PC-9 (cell line): ENCODE data around the gene DEAF1. TPM values are rescaled to one million over a fixed set of nuclear protein-coding genes. Genes with fewer than 3 reads are reported as not detected.

ENCODE experiments used
- BruUV-seq: library from RNA; stranded (reverse); fragments of 400-500 nt; replicated peaks from 2 replicates; lab custom pipeline; 2021; lab: Mats Ljungman, UMichigan
- CTCF ChIA-PET: fragments of 300-600 bp; sonication (Branson Sonifier 250); formaldehyde crosslinking; loops from one replicate; lab custom pipeline; 2022; ENCODE audit warnings: antibody characterized with exemption; lab: Charles Lee
- POLR2A ChIA-PET: fragments of 300-600 bp; sonication (Branson Sonifier 250); formaldehyde crosslinking; loops from one replicate; lab custom pipeline; 2022; ENCODE audit warnings: antibody characterized with exemption; ENCODE audit not compliant: unreplicated experiment; lab: Charles Lee
- DNase-seq, 2 experiments: peaks; one replicate each; pipeline versions ENCODE4 v3.0.0 to v3.0.0-alpha.2; 2015 to 2022; ENCODE audit warnings: mixed read lengths in 1 of 2
- H2AFZ ChIP-seq: fragments of 200-600 bp; sonication (generic); 2 replicates; pipeline ENCODE4 v1.8.1; 2017; ENCODE audit warnings: antibody characterized with exemption
- H3F3A ChIP-seq: fragments of 200-600 bp; sonication (generic); 2 replicates; pipeline ENCODE4 v1.8.1; 2017; ENCODE audit warnings: antibody characterized with exemption, mild to moderate bottlenecking, low read depth; ENCODE audit not compliant: insufficient read depth
- H3K27ac ChIP-seq: fragments of 200-600 bp; sonication (generic); 2 replicates; pipeline ENCODE4 v1.6.1; 2016; ENCODE audit warnings: mixed run types
- H3K27me3 ChIP-seq: fragments of 200-600 bp; sonication (generic); 2 replicates; pipeline ENCODE4 v1.6.1; 2016; ENCODE audit warnings: low read depth, mixed run types; ENCODE audit not compliant: insufficient read depth
- H3K36me3 ChIP-seq: fragments of 200-600 bp; sonication (generic); 2 replicates; pipeline ENCODE4 v1.6.1; 2016; ENCODE audit warnings: low read depth, mixed run types
- H3K4me1 ChIP-seq: fragments of 200-600 bp; sonication (generic); replicated peaks from 2 replicates; pipeline ENCODE4 v1.6.1; 2016; ENCODE audit warnings: mixed run types; ENCODE audit not compliant: insufficient read depth
- H3K4me2 ChIP-seq: fragments of 200-600 bp; sonication (generic); 2 replicates; pipeline ENCODE4 v1.6.1; 2017; ENCODE audit warnings: mixed run types
- H3K4me3 ChIP-seq: fragments of 200-600 bp; sonication (generic); 2 replicates; pipeline ENCODE4 v1.6.1; 2016; ENCODE audit warnings: mixed run types
- H3K79me2 ChIP-seq: fragments of 200-600 bp; sonication (generic); 2 replicates; pipeline ENCODE4 v1.6.1; 2017; ENCODE audit warnings: low read depth, mixed run types
- H3K9me2 ChIP-seq: fragments of 200-600 bp; sonication (generic); 2 replicates; pipeline ENCODE4 v1.8.1; 2017; ENCODE audit warnings: mild to moderate bottlenecking; ENCODE audit not compliant: insufficient read depth
- H3K9me3 ChIP-seq: fragments of 200-600 bp; sonication (generic); 2 replicates; pipeline ENCODE4 v1.8.1; 2016; ENCODE audit warnings: low read depth; ENCODE audit not compliant: insufficient read depth
- H4K20me1 ChIP-seq: fragments of 200-600 bp; sonication (generic); 2 replicates; pipeline ENCODE4 v1.8.1; 2017; ENCODE audit not compliant: insufficient read depth
- EZH2 ChIP-seq: fragments of 200-600 bp; sonication (generic); IDR thresholded peaks from 2 replicates; pipeline ENCODE4 v1.8.0; 2017; ENCODE audit warnings: antibody characterized with exemption, low read depth
- intact Hi-C: fragments of 100-400 bp; cut with micrococcal nuclease; formaldehyde crosslinking; loops from one replicate; pipeline ENCODE4 v1.10.0; 2022; ENCODE audit not compliant: unreplicated experiment
- total RNA-seq: library from RNA; stranded (reverse); gene quantifications from 2 replicates; pipeline ENCODE4 v1.2.3, GENCODE V29; 2021
- TF ChIP-seq, protein P1 (sequence below): fragments of 200-600 bp; sonication (generic); conservative IDR thresholded peaks from 2 replicates; pipeline ENCODE4 v1.6.1; 2017; ENCODE audit warnings: mixed run types, antibody characterized with exemption, mild to moderate bottlenecking, moderate library complexity

Gene DEAF1
- total RNA-seq, 1 experiment from 2014 or later = 36.9 TPM

DNA sequence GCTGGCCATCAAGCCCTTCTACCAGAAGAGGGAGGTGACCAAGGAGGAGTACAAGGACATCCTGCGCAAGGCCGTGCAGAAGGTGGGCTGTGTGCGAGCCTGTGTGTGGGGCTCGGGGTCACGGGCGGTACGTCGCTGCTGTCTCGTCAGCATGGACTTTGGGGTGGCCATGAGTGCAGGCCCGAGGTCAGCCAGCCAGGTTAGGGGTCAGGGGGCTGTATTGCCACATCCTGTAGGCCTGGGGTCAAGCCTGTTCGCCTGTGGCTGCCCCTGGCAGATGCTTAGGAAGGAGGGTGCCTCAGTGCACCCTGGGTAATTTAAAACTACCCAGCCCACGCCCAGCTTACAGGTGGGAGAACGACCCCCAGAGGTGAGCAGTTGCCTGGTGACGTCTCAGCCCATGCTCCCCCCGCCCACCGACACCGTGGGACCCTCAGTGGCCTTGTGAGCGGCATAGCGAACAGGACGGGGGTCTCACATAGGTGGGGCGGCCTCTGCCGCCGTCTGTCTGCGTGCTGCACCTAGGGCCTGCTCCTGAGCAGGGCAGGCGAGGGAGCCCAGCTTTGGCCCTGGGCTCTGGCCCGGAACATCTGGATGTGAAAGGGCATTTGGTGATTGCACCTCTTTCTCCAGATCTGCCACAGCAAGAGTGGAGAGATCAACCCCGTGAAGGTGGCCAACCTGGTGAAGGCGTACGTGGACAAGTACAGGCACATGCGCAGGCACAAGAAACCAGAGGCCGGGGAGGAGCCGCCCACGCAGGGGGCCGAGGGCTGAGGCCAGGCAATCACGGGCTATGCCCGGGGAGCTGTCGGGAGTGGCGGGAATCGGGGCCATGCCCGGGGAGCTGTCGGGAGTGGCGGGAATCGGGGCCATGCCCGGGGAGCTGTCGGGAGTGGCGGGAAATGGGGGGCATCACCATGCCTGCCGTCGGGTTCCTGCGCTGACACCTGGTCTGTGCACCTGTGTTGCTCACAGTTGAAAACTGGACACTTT, 83.7 kb downstream of the DEAF1 start:
- intact Hi-C loops = no loop called here
- BruUV-seq = no TSS peak
- Histone ChIP-seq H3F3A (peaks cover 12% of the 10 kb centered on the region), H3K36me3 (no peaks in the 10 kb centered on the region), H3K9me2 (no peaks in the 10 kb centered on the region), H3K9me3 (no peaks in the 10 kb centered on the region), H3K4me1 (no peaks in the 10 kb centered on the region), H4K20me1 (peaks cover 7% of the 10 kb centered on the region), H3K4me3 (no peak overlapping the region), H3K4me2 (no peak overlapping the region), H3K27me3 (no peaks in the 10 kb centered on the region), H2AFZ (no peak overlapping the region), H3K79me2 (no peaks in the 10 kb centered on the region), H3K27ac (no peak overlapping the region)
- DNase-seq = no peak
- CTCF ChIA-PET = no interaction called here
- no peak for TF ChIP-seq EZH2
- TF ChIP-seq, protein P1, sequence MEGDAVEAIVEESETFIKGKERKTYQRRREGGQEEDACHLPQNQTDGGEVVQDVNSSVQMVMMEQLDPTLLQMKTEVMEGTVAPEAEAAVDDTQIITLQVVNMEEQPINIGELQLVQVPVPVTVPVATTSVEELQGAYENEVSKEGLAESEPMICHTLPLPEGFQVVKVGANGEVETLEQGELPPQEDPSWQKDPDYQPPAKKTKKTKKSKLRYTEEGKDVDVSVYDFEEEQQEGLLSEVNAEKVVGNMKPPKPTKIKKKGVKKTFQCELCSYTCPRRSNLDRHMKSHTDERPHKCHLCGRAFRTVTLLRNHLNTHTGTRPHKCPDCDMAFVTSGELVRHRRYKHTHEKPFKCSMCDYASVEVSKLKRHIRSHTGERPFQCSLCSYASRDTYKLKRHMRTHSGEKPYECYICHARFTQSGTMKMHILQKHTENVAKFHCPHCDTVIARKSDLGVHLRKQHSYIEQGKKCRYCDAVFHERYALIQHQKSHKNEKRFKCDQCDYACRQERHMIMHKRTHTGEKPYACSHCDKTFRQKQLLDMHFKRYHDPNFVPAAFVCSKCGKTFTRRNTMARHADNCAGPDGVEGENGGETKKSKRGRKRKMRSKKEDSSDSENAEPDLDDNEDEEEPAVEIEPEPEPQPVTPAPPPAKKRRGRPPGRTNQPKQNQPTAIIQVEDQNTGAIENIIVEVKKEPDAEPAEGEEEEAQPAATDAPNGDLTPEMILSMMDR = no peak
- POLR2A ChIA-PET = no interaction called here

DNA sequence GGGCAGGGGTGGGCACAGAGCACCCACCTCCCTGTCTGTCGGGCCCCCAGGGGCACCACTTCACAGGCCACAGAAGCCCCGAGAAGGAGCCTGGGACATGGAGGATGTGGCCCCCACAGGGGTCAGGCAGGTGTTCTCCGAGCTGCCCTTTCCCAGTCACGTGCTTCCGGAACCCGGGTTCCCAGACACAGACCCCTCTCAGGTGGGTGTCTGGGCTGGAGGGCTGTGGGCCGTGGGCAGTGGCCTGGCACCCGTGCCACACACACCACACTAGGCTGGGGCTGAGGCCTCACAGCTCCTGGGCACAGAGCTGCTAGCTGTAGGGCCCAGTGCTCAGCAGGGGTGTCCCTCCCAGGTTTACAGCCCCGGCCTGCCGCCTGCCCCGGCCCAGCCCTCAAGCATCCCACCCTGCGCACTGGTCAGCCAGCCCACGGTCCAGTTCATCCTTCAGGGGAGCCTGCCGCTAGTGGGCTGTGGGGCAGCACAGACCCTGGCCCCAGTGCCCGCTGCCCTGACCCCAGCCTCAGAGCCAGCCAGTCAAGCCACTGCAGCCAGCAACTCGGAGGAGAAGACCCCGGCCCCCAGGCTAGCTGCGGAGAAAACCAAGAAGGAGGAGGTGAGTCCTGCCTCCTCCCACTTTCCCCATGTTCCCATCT, 84.7 kb downstream of the DEAF1 start:
- Histone ChIP-seq H4K20me1 (peaks cover 7% of the 10 kb centered on the region), H3K36me3 (no peaks in the 10 kb centered on the region), H3K4me2 (no peak overlapping the region), H3K9me3 (no peaks in the 10 kb centered on the region), H3F3A (peaks cover 9% of the 10 kb centered on the region), H3K4me1 (no peaks in the 10 kb centered on the region), H2AFZ (no peak overlapping the region), H3K27ac (no peak overlapping the region), H3K79me2 (no peaks in the 10 kb centered on the region), H3K27me3 (no peaks in the 10 kb centered on the region), H3K4me3 (no peak overlapping the region), H3K9me2 (no peaks in the 10 kb centered on the region)
- BruUV-seq = no TSS peak
- intact Hi-C loops = no loop called here
- POLR2A ChIA-PET = no interaction called here
- no peak for DNase-seq
- no peak for TF ChIP-seq EZH2
- TF ChIP-seq, protein P1 = no peak
- CTCF ChIA-PET = no interaction called here

DNA sequence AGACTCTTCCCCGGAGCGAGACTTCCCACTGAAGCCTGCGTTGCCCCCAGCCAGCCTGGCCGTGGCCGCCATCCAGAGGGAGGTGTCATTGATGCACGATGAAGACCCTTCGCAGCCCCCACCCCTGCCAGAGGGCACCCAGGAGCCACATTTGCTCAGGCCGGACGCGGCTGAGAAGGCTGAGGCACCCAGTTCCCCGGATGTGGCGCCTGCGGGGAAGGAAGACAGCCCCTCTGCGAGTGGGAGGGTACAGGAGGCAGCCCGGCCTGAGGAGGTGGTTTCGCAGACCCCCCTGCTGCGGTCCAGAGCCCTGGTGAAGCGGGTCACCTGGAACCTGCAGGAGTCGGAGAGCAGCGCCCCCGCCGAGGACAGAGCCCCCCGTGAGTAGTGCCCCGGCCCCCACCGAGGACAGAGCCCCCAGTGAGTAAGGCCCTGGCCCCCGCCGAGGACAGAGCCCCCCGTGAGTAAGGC, 85.6 kb downstream of the DEAF1 start:
- no peak for TF ChIP-seq EZH2
- TF ChIP-seq, protein P1 = no peak
- H3F3A ChIP-seq = peaks cover 9% of the 10 kb centered on the region
- H3K36me3 ChIP-seq = no peaks in the 10 kb centered on the region
- H4K20me1 ChIP-seq = peaks cover 7% of the 10 kb centered on the region
- H3K27ac ChIP-seq = no peak overlapping the region
- H3K4me3 ChIP-seq = no peak overlapping the region
- no peaks in the 10 kb centered on the region for H3K9me3 ChIP-seq
- H3K27me3 ChIP-seq = no peaks in the 10 kb centered on the region
- intact Hi-C loops = no loop called here
- no TSS peak for BruUV-seq
- no peak overlapping the region for H3K4me2 ChIP-seq
- POLR2A ChIA-PET = no interaction called here
- no peaks in the 10 kb centered on the region for H3K4me1 ChIP-seq
- DNase-seq = no peak
- no peaks in the 10 kb centered on the region for H3K79me2 ChIP-seq
- CTCF ChIA-PET = no interaction called here
- no peaks in the 10 kb centered on the region for H3K9me2 ChIP-seq
- H2AFZ ChIP-seq = no peak overlapping the region
